Measurements from ENCODE around the gene CLPTM1L.

The CLPTM1L gene

DNA sequence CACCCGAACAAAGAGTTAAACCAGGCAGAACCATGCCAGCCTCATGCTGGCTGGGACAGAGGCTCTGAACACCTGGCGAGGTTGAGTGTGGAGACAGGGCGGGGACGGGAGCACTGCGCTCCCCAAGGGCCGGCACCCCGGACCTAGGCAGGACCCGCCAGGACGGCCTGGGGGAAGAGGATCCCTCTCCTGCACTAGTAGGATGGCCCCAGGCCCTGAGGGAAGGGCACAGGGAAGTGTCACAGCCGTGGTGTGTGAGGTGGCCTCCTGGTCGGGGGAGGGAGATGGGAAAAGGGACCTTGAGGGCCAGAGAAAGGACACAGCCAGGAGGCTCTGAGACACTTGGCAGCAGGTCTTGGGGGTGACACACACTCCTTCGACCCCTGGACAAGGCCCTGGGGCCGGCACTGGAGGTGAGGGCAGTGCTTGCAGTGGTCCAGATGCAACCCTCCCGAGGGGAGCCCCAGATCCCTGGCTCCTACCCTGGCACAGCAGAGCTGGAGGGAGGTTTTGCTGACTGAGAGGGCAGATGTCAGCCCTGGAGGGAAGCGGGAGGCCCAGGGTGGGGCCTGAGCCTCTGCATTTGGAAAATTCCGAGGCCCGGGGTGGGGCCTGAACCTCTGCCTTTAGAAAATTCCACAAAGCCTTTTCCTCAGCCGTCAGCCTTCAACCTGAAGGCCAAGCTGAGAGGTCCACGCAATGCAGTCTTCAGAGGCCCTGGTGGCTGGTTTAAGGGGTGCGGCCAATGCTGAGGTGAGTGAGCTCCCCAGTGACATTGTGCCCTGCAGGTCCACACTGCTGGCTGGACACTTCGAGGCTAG lies 25.3 kb downstream of the CLPTM1L start:
- no peak overlapping the region for H3K27ac ChIP-seq
- TF ChIP-seq, protein P1, sequence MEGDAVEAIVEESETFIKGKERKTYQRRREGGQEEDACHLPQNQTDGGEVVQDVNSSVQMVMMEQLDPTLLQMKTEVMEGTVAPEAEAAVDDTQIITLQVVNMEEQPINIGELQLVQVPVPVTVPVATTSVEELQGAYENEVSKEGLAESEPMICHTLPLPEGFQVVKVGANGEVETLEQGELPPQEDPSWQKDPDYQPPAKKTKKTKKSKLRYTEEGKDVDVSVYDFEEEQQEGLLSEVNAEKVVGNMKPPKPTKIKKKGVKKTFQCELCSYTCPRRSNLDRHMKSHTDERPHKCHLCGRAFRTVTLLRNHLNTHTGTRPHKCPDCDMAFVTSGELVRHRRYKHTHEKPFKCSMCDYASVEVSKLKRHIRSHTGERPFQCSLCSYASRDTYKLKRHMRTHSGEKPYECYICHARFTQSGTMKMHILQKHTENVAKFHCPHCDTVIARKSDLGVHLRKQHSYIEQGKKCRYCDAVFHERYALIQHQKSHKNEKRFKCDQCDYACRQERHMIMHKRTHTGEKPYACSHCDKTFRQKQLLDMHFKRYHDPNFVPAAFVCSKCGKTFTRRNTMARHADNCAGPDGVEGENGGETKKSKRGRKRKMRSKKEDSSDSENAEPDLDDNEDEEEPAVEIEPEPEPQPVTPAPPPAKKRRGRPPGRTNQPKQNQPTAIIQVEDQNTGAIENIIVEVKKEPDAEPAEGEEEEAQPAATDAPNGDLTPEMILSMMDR (conservative IDR thresholded peaks at IDR 0.05) = no peak

DNA sequence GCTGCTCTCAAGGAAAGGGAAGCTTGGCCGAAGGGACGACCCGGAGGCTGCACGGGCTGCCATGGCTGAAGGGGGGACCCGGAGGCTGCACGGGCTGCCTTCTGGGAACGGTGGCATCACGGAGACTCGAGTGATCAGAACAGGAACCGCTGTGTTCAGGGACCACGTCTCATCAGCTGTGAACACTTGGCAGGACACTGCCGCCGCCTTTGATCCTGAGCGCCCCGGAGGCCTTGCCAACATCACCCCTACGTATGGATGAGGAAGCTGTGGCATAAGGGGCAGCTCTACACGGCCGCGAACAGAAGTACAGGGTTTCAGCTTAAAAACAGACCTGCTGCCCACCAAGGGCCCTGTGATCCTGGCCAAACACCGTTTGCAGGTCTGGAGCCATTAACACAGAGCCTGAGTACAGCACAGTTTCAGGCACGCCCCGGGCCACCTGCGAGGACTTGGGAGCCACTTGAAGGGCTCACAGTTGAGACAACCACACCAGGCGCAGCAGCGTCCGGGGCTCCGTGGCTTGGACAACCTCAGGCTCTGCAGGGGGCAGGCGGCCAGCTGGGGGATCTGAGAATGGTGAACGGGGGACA lies 26.1 kb downstream of the CLPTM1L start:
- peak overlapping the region; percentile 100; the same call in 1 of the 2 replicates for H3K27ac ChIP-seq
- TF ChIP-seq, protein P1 (conservative IDR thresholded peaks at IDR 0.05) = no peak

DNA sequence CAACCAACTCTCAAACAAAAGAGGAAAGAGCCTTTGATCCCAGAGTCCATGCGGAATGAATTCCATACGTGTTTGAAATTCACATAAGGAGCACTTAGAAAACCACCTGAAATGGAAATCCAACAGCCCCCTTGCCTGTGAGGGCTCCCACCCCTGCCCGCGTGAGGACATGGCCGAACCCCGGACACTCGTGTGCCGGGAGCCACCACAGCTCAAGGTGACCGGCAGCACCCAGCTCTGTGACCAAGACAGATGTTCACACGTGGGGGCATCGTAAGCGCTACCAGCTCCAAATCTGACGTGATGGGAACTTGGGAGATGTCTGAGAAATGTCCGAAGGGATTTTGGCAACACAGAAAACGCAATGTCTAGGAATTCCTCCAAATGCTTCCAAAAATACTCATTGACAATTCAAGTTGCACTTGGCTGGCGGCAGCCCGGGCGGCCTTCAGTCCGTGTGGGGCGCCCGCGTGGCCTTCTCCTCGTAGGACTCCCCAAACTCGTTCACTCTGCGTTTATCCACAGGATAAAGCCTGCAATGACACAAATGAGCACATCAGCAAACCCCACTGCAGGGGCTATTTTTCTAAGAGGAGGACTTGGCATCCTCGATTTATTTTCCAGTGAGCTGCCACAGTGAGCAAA lies 26.9 kb downstream of the CLPTM1L start:
- H3K27ac ChIP-seq = peak overlapping the region; percentile 100
- TF ChIP-seq, protein P1 (conservative IDR thresholded peaks at IDR 0.05) = no peak

DNA sequence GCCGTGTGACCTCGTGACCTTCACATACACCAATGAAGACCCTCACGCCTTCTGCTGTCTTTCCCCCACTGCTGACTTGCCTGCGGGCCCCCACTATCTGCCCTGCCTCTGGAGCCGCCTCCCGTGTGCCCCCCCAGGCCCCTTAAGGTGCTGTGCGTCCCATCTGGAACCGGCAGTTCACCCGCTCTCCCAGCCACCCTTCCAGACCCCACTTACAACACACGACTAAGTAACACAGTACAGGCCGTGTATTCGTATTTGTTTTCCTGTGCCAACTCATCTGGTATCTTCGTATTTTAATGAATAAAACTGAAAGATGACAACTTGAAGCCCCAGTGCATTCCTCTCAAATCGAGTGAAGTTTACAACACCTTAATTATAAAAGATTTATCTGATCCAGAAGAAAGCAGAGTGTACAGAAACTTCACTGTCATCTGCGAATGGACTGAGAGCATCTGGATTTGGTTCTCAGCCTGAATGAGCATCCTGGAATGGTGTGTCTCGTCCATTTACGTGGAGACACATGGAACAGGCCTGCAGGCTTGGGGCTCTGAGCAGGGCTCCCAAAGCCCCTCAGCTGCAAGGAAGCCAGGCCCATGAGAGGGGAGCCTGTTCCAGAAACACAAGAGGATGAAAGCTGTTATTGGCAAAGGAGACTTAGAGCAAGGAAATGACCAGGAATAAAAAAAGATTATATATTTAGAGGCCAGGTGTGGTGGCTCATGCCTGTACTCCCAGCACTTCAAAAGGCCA lies 28.1 kb downstream of the CLPTM1L start:
- TF ChIP-seq, protein P1 (conservative IDR thresholded peaks at IDR 0.05) = no peak
- H3K27ac ChIP-seq = peak overlapping the region; percentile 100

DNA sequence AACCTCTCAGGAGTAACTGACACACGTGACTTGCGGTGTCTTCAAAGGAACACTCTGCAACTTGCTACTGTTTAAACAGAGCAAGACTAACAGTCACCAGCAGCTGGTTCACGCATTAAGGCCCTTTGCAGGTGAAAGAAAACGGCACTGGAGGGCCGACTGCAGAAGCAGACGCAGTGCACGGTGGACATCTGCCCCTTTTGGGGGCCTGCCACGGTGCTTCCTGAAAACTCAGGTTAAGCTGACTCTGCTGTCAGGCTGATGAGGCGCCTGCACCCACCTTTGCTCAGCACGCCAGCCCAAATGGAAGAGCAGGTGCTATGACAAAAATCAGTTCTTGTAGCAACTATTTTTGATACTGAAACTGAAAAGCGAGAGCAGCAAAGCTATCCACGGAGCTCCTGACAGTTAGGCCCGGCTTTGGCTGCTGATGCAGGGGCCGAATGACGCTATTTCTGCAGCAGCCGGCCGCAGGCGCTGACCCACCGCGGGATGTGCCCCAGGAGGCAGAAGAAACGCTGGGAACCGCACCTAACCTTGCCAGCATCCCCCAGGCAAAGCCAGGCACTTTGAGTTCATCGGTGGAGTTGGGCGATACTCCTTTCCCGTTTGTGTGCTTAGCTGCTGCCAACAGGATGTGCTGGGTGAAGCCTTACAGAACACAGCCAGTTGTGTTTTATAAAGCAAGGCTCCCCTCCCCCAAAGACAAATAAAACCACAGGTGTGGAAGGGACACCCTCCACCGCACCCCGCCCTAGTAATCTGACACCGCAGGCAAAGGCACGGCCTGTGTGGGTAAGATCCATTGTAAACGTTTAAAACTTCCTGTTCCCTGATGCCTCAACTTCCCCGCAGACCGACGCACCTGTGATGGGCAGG lies 29.0 kb downstream of the CLPTM1L start:
- peak overlapping the region; percentile 100 for H3K27ac ChIP-seq
- TF ChIP-seq, protein P1 (conservative IDR thresholded peaks at IDR 0.05) = peak; percentile 31

DNA sequence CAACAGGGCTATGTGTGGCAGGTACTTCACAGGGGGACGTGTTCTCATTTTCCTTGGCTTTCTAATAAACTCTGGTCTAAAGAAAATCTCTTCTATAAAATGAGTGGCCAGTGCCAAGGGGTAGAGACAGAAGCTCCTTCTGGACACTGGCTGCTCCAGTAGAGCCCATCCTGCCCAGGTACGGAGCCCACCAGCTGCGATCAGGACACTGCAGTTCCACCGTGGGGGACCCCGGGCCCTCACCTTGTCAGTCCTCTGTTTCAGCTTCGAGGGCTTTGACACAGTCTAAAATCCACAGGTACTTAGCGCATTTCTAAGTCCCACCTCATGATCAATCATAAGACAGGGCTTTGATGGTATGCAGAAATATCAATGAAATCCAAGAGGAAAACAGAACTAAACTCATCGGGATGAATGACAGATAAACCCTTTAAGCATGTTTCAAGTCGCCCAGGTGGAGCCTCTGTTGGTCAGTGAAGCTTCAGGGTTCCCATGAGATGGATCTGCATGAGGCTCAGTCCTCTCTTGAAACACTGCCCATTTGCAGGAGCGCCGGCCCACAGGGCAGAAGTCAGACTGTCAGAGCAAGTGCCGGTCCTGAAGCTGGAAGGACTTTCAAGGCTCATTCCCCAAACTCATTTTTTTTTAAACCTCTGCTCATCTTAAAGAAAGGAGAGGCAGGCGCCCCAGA lies 29.7 kb downstream of the CLPTM1L start:
- H3K27ac ChIP-seq = peak overlapping the region; percentile 100
- TF ChIP-seq, protein P1 (conservative IDR thresholded peaks at IDR 0.05) = no peak

All from VCaP (cell line).